Measurements from ENCODE around the gene AREL1.

DNA sequence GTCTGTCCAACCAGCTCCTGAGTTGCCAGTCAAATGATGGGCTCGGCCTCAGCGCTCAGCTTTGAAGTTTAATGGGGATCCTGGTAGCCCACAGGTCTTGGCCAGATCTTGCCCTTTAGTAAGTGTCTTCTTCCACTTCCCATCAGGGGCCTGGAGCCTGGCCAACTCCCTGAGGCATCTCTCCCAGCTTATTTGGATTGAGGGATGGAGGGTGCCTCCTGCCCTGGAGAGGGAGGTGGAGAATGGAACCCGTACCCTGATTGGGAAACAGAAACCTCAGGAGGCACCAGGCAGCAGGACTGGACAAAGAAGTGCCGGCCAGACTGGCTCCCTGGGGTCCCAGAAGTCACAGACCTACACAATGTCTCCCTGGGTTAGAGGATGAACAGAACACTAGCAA lies 60.3 kb downstream of the AREL1 start:
- TF ChIP-seq, protein P1, sequence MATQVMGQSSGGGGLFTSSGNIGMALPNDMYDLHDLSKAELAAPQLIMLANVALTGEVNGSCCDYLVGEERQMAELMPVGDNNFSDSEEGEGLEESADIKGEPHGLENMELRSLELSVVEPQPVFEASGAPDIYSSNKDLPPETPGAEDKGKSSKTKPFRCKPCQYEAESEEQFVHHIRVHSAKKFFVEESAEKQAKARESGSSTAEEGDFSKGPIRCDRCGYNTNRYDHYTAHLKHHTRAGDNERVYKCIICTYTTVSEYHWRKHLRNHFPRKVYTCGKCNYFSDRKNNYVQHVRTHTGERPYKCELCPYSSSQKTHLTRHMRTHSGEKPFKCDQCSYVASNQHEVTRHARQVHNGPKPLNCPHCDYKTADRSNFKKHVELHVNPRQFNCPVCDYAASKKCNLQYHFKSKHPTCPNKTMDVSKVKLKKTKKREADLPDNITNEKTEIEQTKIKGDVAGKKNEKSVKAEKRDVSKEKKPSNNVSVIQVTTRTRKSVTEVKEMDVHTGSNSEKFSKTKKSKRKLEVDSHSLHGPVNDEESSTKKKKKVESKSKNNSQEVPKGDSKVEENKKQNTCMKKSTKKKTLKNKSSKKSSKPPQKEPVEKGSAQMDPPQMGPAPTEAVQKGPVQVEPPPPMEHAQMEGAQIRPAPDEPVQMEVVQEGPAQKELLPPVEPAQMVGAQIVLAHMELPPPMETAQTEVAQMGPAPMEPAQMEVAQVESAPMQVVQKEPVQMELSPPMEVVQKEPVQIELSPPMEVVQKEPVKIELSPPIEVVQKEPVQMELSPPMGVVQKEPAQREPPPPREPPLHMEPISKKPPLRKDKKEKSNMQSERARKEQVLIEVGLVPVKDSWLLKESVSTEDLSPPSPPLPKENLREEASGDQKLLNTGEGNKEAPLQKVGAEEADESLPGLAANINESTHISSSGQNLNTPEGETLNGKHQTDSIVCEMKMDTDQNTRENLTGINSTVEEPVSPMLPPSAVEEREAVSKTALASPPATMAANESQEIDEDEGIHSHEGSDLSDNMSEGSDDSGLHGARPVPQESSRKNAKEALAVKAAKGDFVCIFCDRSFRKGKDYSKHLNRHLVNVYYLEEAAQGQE (IDR thresholded peaks at IDR 0.05; ENCODE audit: insufficient read depth in 1 of 2, low read depth in 2 of 2, low read length in 1 of 2) = no peak
- TF ChIP-seq POLR2AphosphoS5 (IDR thresholded peaks at IDR 0.05; ENCODE audit: low read depth, low read length) (no peak), TCF7L2 (IDR thresholded peaks at IDR 0.05; ENCODE audit: low read depth, low read length) (no peak), SIN3A (IDR thresholded peaks at IDR 0.05; ENCODE audit: borderline replicate concordance, insufficient read depth, low read depth, low read length) (no peak)
- TF ChIP-seq, protein P2, sequence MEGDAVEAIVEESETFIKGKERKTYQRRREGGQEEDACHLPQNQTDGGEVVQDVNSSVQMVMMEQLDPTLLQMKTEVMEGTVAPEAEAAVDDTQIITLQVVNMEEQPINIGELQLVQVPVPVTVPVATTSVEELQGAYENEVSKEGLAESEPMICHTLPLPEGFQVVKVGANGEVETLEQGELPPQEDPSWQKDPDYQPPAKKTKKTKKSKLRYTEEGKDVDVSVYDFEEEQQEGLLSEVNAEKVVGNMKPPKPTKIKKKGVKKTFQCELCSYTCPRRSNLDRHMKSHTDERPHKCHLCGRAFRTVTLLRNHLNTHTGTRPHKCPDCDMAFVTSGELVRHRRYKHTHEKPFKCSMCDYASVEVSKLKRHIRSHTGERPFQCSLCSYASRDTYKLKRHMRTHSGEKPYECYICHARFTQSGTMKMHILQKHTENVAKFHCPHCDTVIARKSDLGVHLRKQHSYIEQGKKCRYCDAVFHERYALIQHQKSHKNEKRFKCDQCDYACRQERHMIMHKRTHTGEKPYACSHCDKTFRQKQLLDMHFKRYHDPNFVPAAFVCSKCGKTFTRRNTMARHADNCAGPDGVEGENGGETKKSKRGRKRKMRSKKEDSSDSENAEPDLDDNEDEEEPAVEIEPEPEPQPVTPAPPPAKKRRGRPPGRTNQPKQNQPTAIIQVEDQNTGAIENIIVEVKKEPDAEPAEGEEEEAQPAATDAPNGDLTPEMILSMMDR (IDR thresholded peaks at IDR 0.05) = no peak
